A549 (cell line): ENCODE measurements around the gene SRSF12. TPM values are rescaled to one million over a fixed set of nuclear protein-coding genes. Genes with fewer than 3 reads are reported as not detected.
"Not testable (repeated sequence)": the region's sequence is repeated elsewhere in the genome, so short reads cannot be mapped to it uniquely, and the experiment has no call there.

ENCODE experiments used
- ATAC-seq, 2 experiments: fragments of 200-7000 bp in 1 of 2; fragments of >200 bp in 1 of 2; cut with Nextera tagmentation in 1 of 2; cut with Tn5 transposase in 1 of 2; 3 replicates each; pipeline versions ENCODE4 v1.8.0 to v1.9.1; 2018 to 2020; ENCODE audit warnings: mild to moderate bottlenecking in 1 of 2, moderate library complexity in 1 of 2
- CTCF ChIA-PET: fragments of 300-600 bp; sonication (Branson Sonifier 250); formaldehyde crosslinking; extraction: SDS; loops from one replicate; lab custom pipeline; 2021; ENCODE audit warnings: antibody characterized with exemption, inconsistent platforms; lab: Yijun Ruan, JAX
- POLR2A ChIA-PET: fragments of 350-600 bp; formaldehyde crosslinking; extraction: SDS; loops from one replicate; lab custom pipeline; 2021; ENCODE audit warnings: antibody characterized with exemption, inconsistent platforms; lab: Yijun Ruan, JAX
- DNase-seq, 2 experiments: peaks; one replicate each; pipeline versions ENCODE4 v3.0.0 to v3.0.0-alpha.2; 2011 to 2016; ENCODE audit warnings: low read depth in 1 of 2, low spot score in 1 of 2
- FAIRE-seq: peaks from 2 replicates; lab custom pipeline; 2011; peaks lifted over from hg19 to GRCh38; lab: Jason Lieb, UNC
- H3K27ac ChIP-seq, 2 experiments: fragments of >200 bp; sonication (Bioruptor Twin); formaldehyde crosslinking; 3 replicates each; pipeline ENCODE4 v1.5.1; 2016 to 2017
- H3K4me1 ChIP-seq: fragments of >200 bp; sonication (Bioruptor Twin); formaldehyde crosslinking; 3 replicates; pipeline ENCODE4 v1.6.1; 2016
- H3K4me2 ChIP-seq: fragments of >200 bp; sonication (Bioruptor Twin); formaldehyde crosslinking; 3 replicates; pipeline ENCODE4 v1.6.1; 2016
- H3K4me3 ChIP-seq: fragments of >200 bp; sonication (Bioruptor Twin); formaldehyde crosslinking; 3 replicates; pipeline ENCODE4 v1.5.1; 2016
- H3K9me3 ChIP-seq: fragments of >200 bp; sonication (Bioruptor Twin); formaldehyde crosslinking; 3 replicates; pipeline ENCODE4 v1.6.1; 2016
- BCL3 ChIP-seq: fragments of >200 bp; sonication (Bioruptor Twin); formaldehyde crosslinking; IDR thresholded peaks from 3 replicates; pipeline ENCODE4 v1.6.1; 2016
- CBX8 ChIP-seq: fragments of 200-600 bp; sonication (generic); IDR thresholded peaks from 2 replicates; pipeline ENCODE4 v1.6.1; 2016
- CEBPB ChIP-seq, 2 experiments: fragments of >200 bp in 1 of 2; sonication (Bioruptor Twin) in 1 of 2; formaldehyde crosslinking in 1 of 2; IDR thresholded peaks; 2 replicates each; pipeline ENCODE4 v1.6.1; 2012 to 2016
- FOSB ChIP-seq: fragments of 250-450 bp; sonication (Bioruptor Pico); IDR thresholded peaks from 2 replicates; pipeline ENCODE4 v1.5.0; 2020; ENCODE audit warnings: mild to moderate bottlenecking, moderate library complexity
- FOSL2 ChIP-seq, 2 experiments: fragments of 450-650 bp in 1 of 2; fragments of >200 bp in 1 of 2; sonication (Bioruptor Twin) in 1 of 2; formaldehyde crosslinking; IDR thresholded peaks; 2 replicates each; pipeline versions ENCODE4 v1.5.0 to v1.6.1; 2016 to 2020; ENCODE audit warnings: mild to moderate bottlenecking in 1 of 2, moderate library complexity in 1 of 2
- HDAC2 ChIP-seq: fragments of 200-600 bp; sonication (generic); IDR thresholded peaks from 2 replicates; pipeline ENCODE4 v1.6.1; 2016
- HOXB13 ChIP-seq: fragments of 250-450 bp; sonication (Bioruptor Pico); IDR thresholded peaks from 2 replicates; pipeline ENCODE4 v1.5.0; 2020; ENCODE audit warnings: low read depth, mild to moderate bottlenecking, moderate library complexity
- JUN ChIP-seq, 2 experiments: fragments of >200 bp; sonication (Bioruptor Twin); formaldehyde crosslinking; IDR thresholded peaks; 2 replicates in 1 of 2; 3 replicates in 1 of 2; pipeline ENCODE4 v1.6.1; 2016 to 2017
- KDM1A ChIP-seq: fragments of 200-600 bp; sonication (generic); IDR thresholded peaks from 2 replicates; pipeline ENCODE4 v1.6.1; 2016; ENCODE audit warnings: low read depth, mild to moderate bottlenecking
- KDM5A ChIP-seq: fragments of 200-600 bp; sonication (generic); IDR thresholded peaks from 2 replicates; pipeline ENCODE4 v1.6.1; 2016; ENCODE audit warnings: antibody characterized with exemption, mild to moderate bottlenecking
- MAFK ChIP-seq: fragments of 450-650 bp; IDR thresholded peaks from 2 replicates; pipeline ENCODE4 v1.6.1; 2014; ENCODE audit not compliant: partially characterized antibody
- NPAS2 ChIP-seq: fragments of 250-450 bp; sonication (Bioruptor Pico); IDR thresholded peaks from 2 replicates; pipeline ENCODE4 v1.8.0; 2022; ENCODE audit warnings: mild to moderate bottlenecking, moderate library complexity, borderline replicate concordance
- PBX3 ChIP-seq: IDR thresholded peaks from 2 replicates; pipeline ENCODE4 v1.6.1; 2012
- POLR2A ChIP-seq: IDR thresholded peaks from 2 replicates; pipeline ENCODE4 v1.6.1; 2012; ENCODE audit warnings: mild to moderate bottlenecking, low read length
- RAD21 ChIP-seq, 2 experiments: fragments of >200 bp in 1 of 2; sonication (Bioruptor Twin) in 1 of 2; formaldehyde crosslinking in 1 of 2; IDR thresholded peaks in 1 of 2; conservative IDR thresholded peaks in 1 of 2; 2 replicates in 1 of 2; 3 replicates in 1 of 2; pipeline ENCODE4 v1.6.1; 2012 to 2018; ENCODE audit warnings: inconsistent platforms in 1 of 2
- RARB ChIP-seq: fragments of 250-450 bp; sonication (Bioruptor Pico); IDR thresholded peaks from 2 replicates; pipeline ENCODE4 v1.8.0; 2021; ENCODE audit warnings: mild to moderate bottlenecking, moderate library complexity
- RNF2 ChIP-seq: fragments of 200-600 bp; sonication (generic); IDR thresholded peaks from 2 replicates; pipeline ENCODE4 v1.6.1; 2016; ENCODE audit warnings: low read depth, mild to moderate bottlenecking, antibody characterized with exemption, moderate library complexity, borderline replicate concordance
- SMC3 ChIP-seq: fragments of >200 bp; sonication (Bioruptor Twin); formaldehyde crosslinking; IDR thresholded peaks from 3 replicates; pipeline ENCODE4 v1.6.1; 2018; ENCODE audit warnings: inconsistent platforms
- ZNF302 ChIP-seq: fragments of 250-450 bp; sonication (Bioruptor Pico); IDR thresholded peaks from 2 replicates; pipeline ENCODE4 v1.9.0; 2021; ENCODE audit warnings: inconsistent platforms, mild to moderate bottlenecking, moderate library complexity
- WGBS: methylation state at CpG from one replicate; pipeline ENCODE4 v1.1.6; 2017; ENCODE audit errors: missing lambda C conversion rate; 5-methylcytosine and 5-hydroxymethylcytosine counted together
- polyA plus RNA-seq, 4 experiments: library from polyadenylated mRNA; depleted of rRNA in 3 of 4; stranded (reverse); fragments of >200 nt; fragmentation: RNase III in 1 of 4; extraction: RNeasy Plus Mini Kit Qiagen cat#74134 plus additional on column Dnase treatment in 1 of 4; gene quantifications; 2 replicates in 3 of 4; 3 replicates in 1 of 4; pipeline ENCODE4 v1.2.3, GENCODE V29; 2011 to 2017

Gene SRSF12
- polyA plus RNA-seq, 2 of the 4 experiments (the other 2 are of a cell fraction) = 1.5 to 2.7 TPM

- no peaks in the 10 kb centered on the region for H3K9me3 ChIP-seq
- POLR2A ChIA-PET = interaction anchor here (0.5 to 1.0 kb wide), 3 partner anchors 12 to 13 kb away, joined by 3 to 6 read pairs (median 3); partner anchors contain the start of gene PNRC1
- no peak overlapping the region for H3K4me2 ChIP-seq
- no peak overlapping the region for H3K4me3 ChIP-seq
- CTCF ChIA-PET = interaction anchor here (0.5 kb wide), 1 partner anchor 12 kb away, joined by 3 read pairs; no protein-coding TSS in a partner anchor
- ATAC-seq (no peak), DNase-seq (no peak), FAIRE-seq (no peak)
- 0 out of 6 replicates have a peak overlapping the region, but pooled peaks of 1 of the 2 experiments have one; percentile 28 for H3K27ac ChIP-seq
- TF ChIP-seq MAFK = no peak
- peaks cover 18% of the 10 kb centered on the region for H3K4me1 ChIP-seq
- 54% methylated on average over 4 of the region's 4 CpGs for whole genome bisulfite sequencing
Measured at GRCh38 chr6:89066940-89067646, 50.8 kb downstream of the SRSF12 start.

- H3K4me3 ChIP-seq, FAIRE-seq, H3K4me2 ChIP-seq, CTCF ChIA-PET, POLR2A ChIA-PET, H3K9me3 ChIP-seq, ATAC-seq, DNase-seq, H3K27ac ChIP-seq: not testable (repeated sequence)
- peaks cover 18% of the 10 kb centered on the region for H3K4me1 ChIP-seq
- WGBS = 84% methylated on average over 9 of the region's 9 CpGs
Measured at GRCh38 chr6:89066121-89066520, 51.8 kb downstream of the SRSF12 start.

- DNase-seq, FAIRE-seq, H3K4me2 ChIP-seq, H3K4me3 ChIP-seq, H3K27ac ChIP-seq, ATAC-seq, POLR2A ChIA-PET, H3K9me3 ChIP-seq: not testable (repeated sequence)
- 91% methylated on average over 6 of the region's 22 CpGs for WGBS
- CTCF ChIA-PET = interaction anchor here (0.6 kb wide), 1 partner anchor 12 kb away, joined by 3 read pairs; no protein-coding TSS in a partner anchor
- H3K4me1 ChIP-seq = peaks cover 18% of the 10 kb centered on the region
Measured at GRCh38 chr6:89064931-89065330, 52.9 kb downstream of the SRSF12 start.

- ATAC-seq (no peak), FAIRE-seq (no peak), DNase-seq (no peak)
- POLR2A ChIA-PET = interaction anchor here (0.9 kb wide), 1 partner anchor 17 kb away, joined by 3 read pairs; the partner anchor contains the start of gene PNRC1
- TF ChIP-seq HDAC2 (no peak), RNF2 (no peak), POLR2A (no peak), HOXB13 (CRISPR knock-in tag) (no peak), CEBPB (IDR thresholded peaks at IDR 0.05) (no peak), BCL3 (no peak), NPAS2 (CRISPR knock-in tag) (no peak), JUN (IDR thresholded peaks at IDR 0.05) (no peak), CBX8 (no peak), ZNF302 (CRISPR knock-in tag) (no peak), RAD21 (conservative IDR thresholded peaks at IDR 0.05 in 1 of 2, IDR thresholded peaks at IDR 0.05 in 1 of 2) (no peak), FOSB (CRISPR knock-in tag) (no peak), SMC3 (no peak), PBX3 (no peak), FOSL2 (IDR thresholded peaks at IDR 0.05) (no peak), FOSL2 (CRISPR knock-in tag; IDR thresholded peaks at IDR 0.05) (no peak), RARB (no peak), KDM1A (no peak), KDM5A (no peak)
- H3K27ac ChIP-seq = no peak overlapping the region
- peaks cover 18% of the 10 kb centered on the region for H3K4me1 ChIP-seq
- CTCF ChIA-PET = no interaction called here
- 100% methylated on average over 1 of the region's 1 CpG for WGBS
- H3K9me3 ChIP-seq = no peaks in the 10 kb centered on the region
- no peak overlapping the region for H3K4me2 ChIP-seq
- H3K4me3 ChIP-seq = no peak overlapping the region
Measured at GRCh38 chr6:89063881-89064280, 54.0 kb downstream of the SRSF12 start.
